Testis (tissue), 3 donors: ENCODE measurements around the gene SULT1A3. TPM values are rescaled to one million over a fixed set of nuclear protein-coding genes. Genes with fewer than 3 reads are reported as not detected.
A peak's percentile ranks its signal among the peaks of the same experiment; 100 is the strongest.
"Not testable (repeated sequence)": the region's sequence is repeated elsewhere in the genome, so short reads cannot be mapped to it uniquely, and the experiment has no call there.

ENCODE experiments used
- DNase-seq: peaks from one replicate; pipeline ENCODE4 v3.0.0-alpha.2; 2019
- H3K27ac ChIP-seq, 2 donors: fragments of 200-600 bp; sonication (generic); one replicate each; pipeline ENCODE4 v1.5.1; 2019
- H3K27me3 ChIP-seq: fragments of 200-600 bp; sonication (generic); one replicate; pipeline ENCODE4 v1.5.1; 2019
- H3K36me3 ChIP-seq: fragments of 200-600 bp; sonication (generic); one replicate; pipeline ENCODE4 v1.5.1; 2017; ENCODE audit warnings: low read depth; ENCODE audit errors: missing control alignments
- H3K4me1 ChIP-seq: fragments of 200-600 bp; sonication (generic); one replicate; pipeline ENCODE4 v1.5.1; 2019
- H3K4me3 ChIP-seq, 2 donors: fragments of 200-600 bp; sonication (generic); one replicate each; pipeline ENCODE4 v1.5.1; 2017 to 2019
- H3K9me3 ChIP-seq: fragments of 200-600 bp; sonication (generic); one replicate; pipeline ENCODE4 v1.5.1; 2017
- WGBS, 2 donors: methylation state at CpG; one replicate each; pipeline ENCODE4 v1.1.5; 2018; 5-methylcytosine and 5-hydroxymethylcytosine counted together
- intact Hi-C: fragments of 100-400 bp; cut with DNase I; formaldehyde crosslinking; loops from one replicate; pipeline ENCODE4 v1.15.1; 2023; ENCODE audit warnings: low total_unique reads
- polyA plus RNA-seq: library from polyadenylated mRNA; stranded (reverse); fragments of 350-450 nt; fragmentation: Illumina TruSeq; extraction: RNeasy Lipid Tissue Mini Kit (QIAGEN cat#74804); gene quantifications from one replicate; pipeline ENCODE4 v1.2.3, GENCODE V29; 2014; ENCODE audit warnings: low read depth, low replicate concordance; ENCODE audit not compliant: insufficient read depth
- small RNA-seq, 2 donors: library from RNA; depleted of rRNA; stranded (forward); fragments of <200 nt; gene quantifications; one replicate each; pipeline ENCODE3, GENCODE V24; 2016
- total RNA-seq, 2 donors: library from RNA; depleted of rRNA; stranded (reverse); fragments of >200 nt; gene quantifications; one replicate each; pipeline ENCODE4 v1.2.3, GENCODE V29; 2016

SULT1A3 gene
- total and polyA plus RNA-seq, 3 donors from 2014 or later, result 6.4 to 20.0 (median 6.8) TPM

GRCh38 chr16:30199608-30200343, 721 bp downstream of the SULT1A3 start:
- H3K36me3 ChIP-seq, H3K27ac ChIP-seq, intact Hi-C loops, H3K4me1 ChIP-seq, H3K4me3 ChIP-seq, DNase-seq, H3K9me3 ChIP-seq, H3K27me3 ChIP-seq: not testable (repeated sequence)
- WGBS, 2 donors, result no CpG with 5 or more reads among the region's 15 CpGs

GRCh38 chr16:30205541-30206236, 6.6 kb downstream of the SULT1A3 start:
- H3K4me3 ChIP-seq, intact Hi-C loops, H3K27me3 ChIP-seq, H3K36me3 ChIP-seq, H3K4me1 ChIP-seq, H3K9me3 ChIP-seq, H3K27ac ChIP-seq: not testable (repeated sequence)
- 2% methylated on average over 22 of the region's 52 CpGs; no CpG with 5 or more reads in 1 of the 2 donors for WGBS, 2 donors
- DNase-seq, result peak; percentile 11

GRCh38 chr16:30206252-30206651, 7.2 kb downstream of the SULT1A3 start:
- H3K4me1 ChIP-seq, H3K27me3 ChIP-seq, H3K36me3 ChIP-seq, intact Hi-C loops, H3K9me3 ChIP-seq, DNase-seq, H3K4me3 ChIP-seq, H3K27ac ChIP-seq: not testable (repeated sequence)
- WGBS, 2 donors, result no CpG with 5 or more reads among the region's 33 CpGs

DNA sequence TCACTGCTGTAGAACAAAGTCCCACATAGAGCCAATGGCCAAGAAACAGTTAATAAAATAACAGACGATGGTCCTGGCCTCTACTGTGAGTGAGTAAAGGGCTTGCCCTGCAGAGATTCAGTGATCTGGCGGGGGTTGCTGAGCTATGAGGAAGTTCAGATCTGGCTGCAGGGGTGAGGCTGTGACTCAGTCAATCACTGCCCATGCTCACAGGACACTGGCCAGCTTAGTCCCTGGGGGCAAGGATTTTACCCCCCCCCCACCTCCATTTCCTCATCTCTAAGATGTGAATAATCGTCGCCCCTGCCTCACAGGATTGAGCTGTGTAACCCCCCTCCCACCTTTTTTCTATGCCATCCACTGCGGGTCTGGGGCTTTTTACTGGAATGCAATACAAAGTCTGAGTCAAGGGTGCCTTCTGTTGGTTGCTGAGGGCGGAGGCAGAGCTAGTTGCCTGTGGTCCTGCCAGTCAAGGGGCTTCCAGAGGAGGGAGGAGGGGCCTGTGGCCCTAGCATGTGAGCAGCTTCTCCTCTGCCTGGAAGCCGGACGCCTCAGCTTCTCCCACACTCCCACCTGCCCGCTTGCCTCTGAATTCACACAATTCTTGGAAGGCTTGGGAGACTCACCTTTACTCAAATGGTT, 8.1 kb downstream of the SULT1A3 start:
- intact Hi-C loops, H3K4me3 ChIP-seq, H3K36me3 ChIP-seq, H3K27me3 ChIP-seq, DNase-seq, H3K9me3 ChIP-seq, H3K4me1 ChIP-seq, H3K27ac ChIP-seq: not testable (repeated sequence)
- WGBS, 2 donors, result 65% methylated on average over 2 of the region's 9 CpGs; no CpG with 5 or more reads in 1 of the 2 donors

GRCh38 chr16:30209032-30209431, 10.0 kb downstream of the SULT1A3 start:
- DNase-seq, H3K4me1 ChIP-seq, H3K27me3 ChIP-seq, H3K9me3 ChIP-seq, H3K4me3 ChIP-seq, intact Hi-C loops, H3K27ac ChIP-seq, H3K36me3 ChIP-seq: not testable (repeated sequence)
- WGBS, 2 donors, result no CpG with 5 or more reads among the region's 6 CpGs

GRCh38 chr16:30211414-30211813, 12.4 kb downstream of the SULT1A3 start:
- H3K4me3 ChIP-seq, DNase-seq, H3K27me3 ChIP-seq, H3K27ac ChIP-seq, H3K9me3 ChIP-seq, H3K36me3 ChIP-seq, intact Hi-C loops, H3K4me1 ChIP-seq: not testable (repeated sequence)
- no CpG with 5 or more reads among the region's 4 CpGs for WGBS, 2 donors

DNA sequence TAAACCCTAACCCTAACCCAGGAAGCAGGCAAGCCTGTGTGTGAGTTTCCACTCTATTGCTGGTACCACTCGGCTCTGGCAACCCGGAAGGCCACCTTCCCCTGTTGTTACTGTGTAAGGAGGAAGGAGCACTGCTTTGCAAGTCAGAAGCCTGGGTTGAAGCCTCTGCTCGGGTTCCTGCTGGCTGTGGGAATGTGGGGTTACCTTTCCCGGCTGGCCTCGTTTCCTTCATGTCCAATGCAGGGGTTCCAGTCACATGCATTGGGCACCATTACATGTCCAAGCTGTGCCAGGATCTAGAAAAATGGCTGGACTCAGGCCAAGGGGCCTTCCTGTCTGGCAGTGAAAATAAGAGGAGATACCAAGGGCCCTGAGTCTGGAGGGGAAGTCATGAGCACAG, 18.0 kb downstream of the SULT1A3 start:
- H3K4me3 ChIP-seq, H3K27me3 ChIP-seq, intact Hi-C loops, H3K36me3 ChIP-seq, H3K4me1 ChIP-seq, H3K27ac ChIP-seq, H3K9me3 ChIP-seq: not testable (repeated sequence)
- DNase-seq, result peak; percentile 8
- WGBS, 2 donors, result 83% methylated on average over 3 of the region's 5 CpGs; no CpG with 5 or more reads in 1 of the 2 donors

GRCh38 chr16:30248379-30248778, 49.3 kb downstream of the SULT1A3 start, which contains the start of gene NPIPB13:
TSS of gene NPIPB13 (minus strand) at chr16:30248479. CDS start at chr16:30245573, 2,906 bp downstream.
- intact Hi-C loops, result not testable (repeated sequence)

More at GRCh38 chr16:30248379-30248778, 49.3 kb downstream of the SULT1A3 start, which contains the start of gene NPIPB13:
- no CpG with 5 or more reads among the region's 4 CpGs for WGBS, 2 donors
- H3K36me3 ChIP-seq, H3K4me3 ChIP-seq, H3K4me1 ChIP-seq, H3K27me3 ChIP-seq, H3K9me3 ChIP-seq, H3K27ac ChIP-seq, DNase-seq: not testable (repeated sequence)

Small RNAs within 50 kb of the gene (small RNA-seq; reads per million reads assigned to genes)
- 0 reads per million in 2 donors for gene AC106782.4

Other genes with a start within 250 kb of the SULT1A3 start
- 100 to 1,000 TPM; 160 to 203 TPM for gene TMEM219, start 237.2 kb upstream of the SULT1A3 start, total RNA-seq
- 280 TPM for gene TMEM219, start 237.2 kb upstream of the SULT1A3 start, polyA plus RNA-seq
- 100 to 1,000 TPM; 126 to 140 TPM for gene TAOK2, start 225.4 kb upstream of the SULT1A3 start, total RNA-seq
- gene TAOK2, start 225.4 kb upstream of the SULT1A3 start, polyA plus RNA-seq, result 66.5 TPM
- gene HIRIP3, start 203.6 kb upstream of the SULT1A3 start, total RNA-seq, result 10 to 100 TPM; 32.1 to 40.2 TPM
- 57.3 TPM for gene HIRIP3, start 203.6 kb upstream of the SULT1A3 start, polyA plus RNA-seq
- 10 to 100 TPM; 64.0 to 72.3 TPM for gene INO80E, start 203.0 kb upstream of the SULT1A3 start, total RNA-seq
- 98.1 TPM for gene INO80E, start 203.0 kb upstream of the SULT1A3 start, polyA plus RNA-seq
- 10 to 100 TPM; 28.3 to 45.3 TPM for gene DOC2A, start 188.2 kb upstream of the SULT1A3 start, total RNA-seq
- 75.1 TPM for gene DOC2A, start 188.2 kb upstream of the SULT1A3 start, polyA plus RNA-seq
- gene C16orf92, start 176.1 kb upstream of the SULT1A3 start, total RNA-seq, result 10 to 100 TPM; 12.4 to 91.3 TPM
- gene C16orf92, start 176.1 kb upstream of the SULT1A3 start, polyA plus RNA-seq, result 20.3 TPM
- gene TLCD3B, start 168.0 kb upstream of the SULT1A3 start, total RNA-seq, result 10 to 100 TPM; 51.8 to 82.7 TPM
- 194 TPM for gene TLCD3B, start 168.0 kb upstream of the SULT1A3 start, polyA plus RNA-seq
- 100 to 1,000 TPM; 373 to 521 TPM for gene ALDOA, start 133.5 kb upstream of the SULT1A3 start, total RNA-seq
- gene ALDOA, start 133.5 kb upstream of the SULT1A3 start, polyA plus RNA-seq, result 467 TPM
- gene PPP4C, start 123.3 kb upstream of the SULT1A3 start, total RNA-seq, result 100 to 1,000 TPM in 1 of 2 donors, 10 to 100 TPM in 1; 82.1 to 109 TPM
- gene PPP4C, start 123.3 kb upstream of the SULT1A3 start, polyA plus RNA-seq, result 154 TPM
- gene TBX6, start 107.3 kb upstream of the SULT1A3 start, total RNA-seq, result 1 to 10 TPM; 1.3 to 2.9 TPM
- gene TBX6, start 107.3 kb upstream of the SULT1A3 start, polyA plus RNA-seq, result 1.7 TPM
- gene YPEL3, start 103.0 kb upstream of the SULT1A3 start, total RNA-seq, result 10 to 100 TPM; 69.4 to 75.3 TPM
- gene YPEL3, start 103.0 kb upstream of the SULT1A3 start, polyA plus RNA-seq, result 55.3 TPM
- 1 to 10 TPM; 1.5 to 4.0 TPM for gene GDPD3, start 85.7 kb upstream of the SULT1A3 start, total RNA-seq
- gene GDPD3, start 85.7 kb upstream of the SULT1A3 start, polyA plus RNA-seq, result 7.2 TPM
- gene MAPK3, start 76.0 kb upstream of the SULT1A3 start, total RNA-seq, result 10 to 100 TPM; 69.4 to 81.8 TPM
- gene MAPK3, start 76.0 kb upstream of the SULT1A3 start, polyA plus RNA-seq, result 109 TPM
- 1 to 10 TPM; 4.4 to 9.6 TPM for gene CORO1A, start 15.7 kb upstream of the SULT1A3 start, total RNA-seq
- gene CORO1A, start 15.7 kb upstream of the SULT1A3 start, polyA plus RNA-seq, result 19.7 TPM
- 100 to 1,000 TPM; 133 to 161 TPM for gene BOLA2B, start 5.6 kb upstream of the SULT1A3 start, total RNA-seq
- 70.9 TPM for gene BOLA2B, start 5.6 kb upstream of the SULT1A3 start, polyA plus RNA-seq
- 10 to 100 TPM; 42.4 to 44.8 TPM for gene SLX1A, start 5.4 kb upstream of the SULT1A3 start, total RNA-seq
- gene SLX1A, start 5.4 kb upstream of the SULT1A3 start, polyA plus RNA-seq, result 10.4 TPM
- 10 to 100 TPM; 11.0 to 15.7 TPM for gene NPIPB13, start 49.2 kb downstream of the SULT1A3 start, total RNA-seq
- 4.7 TPM for gene NPIPB13, start 49.2 kb downstream of the SULT1A3 start, polyA plus RNA-seq
- gene CD2BP2, start 156.1 kb downstream of the SULT1A3 start, total RNA-seq, result 10 to 100 TPM; 32.8 to 39.5 TPM
- 52.5 TPM for gene CD2BP2, start 156.1 kb downstream of the SULT1A3 start, polyA plus RNA-seq
- 10 to 100 TPM; 60.5 to 64.0 TPM for gene TBC1D10B, start 171.2 kb downstream of the SULT1A3 start, total RNA-seq
- 86.2 TPM for gene TBC1D10B, start 171.2 kb downstream of the SULT1A3 start, polyA plus RNA-seq
- 1 to 10 TPM; 2.5 to 4.2 TPM for gene MYL11, start 175.5 kb downstream of the SULT1A3 start, total RNA-seq
- gene MYL11, start 175.5 kb downstream of the SULT1A3 start, polyA plus RNA-seq, result 18.5 TPM
- 1 to 10 TPM in 1 of 2 donors, under 1 TPM in 1; 0.63 to 2.4 TPM for gene SEPTIN1, start 183.3 kb downstream of the SULT1A3 start, total RNA-seq
- gene SEPTIN1, start 183.3 kb downstream of the SULT1A3 start, polyA plus RNA-seq, result 3.9 TPM
- gene ZNF48, start 196.2 kb downstream of the SULT1A3 start, total RNA-seq, result 1 to 10 TPM; 6.5 to 9.0 TPM
- 6.3 TPM for gene ZNF48, start 196.2 kb downstream of the SULT1A3 start, polyA plus RNA-seq
- gene ZNF771, start 208.4 kb downstream of the SULT1A3 start, total RNA-seq, result 10 to 100 TPM; 35.6 to 37.2 TPM
- 3.0 TPM for gene ZNF771, start 208.4 kb downstream of the SULT1A3 start, polyA plus RNA-seq
- 10 to 100 TPM; 15.2 to 26.1 TPM for gene DCTPP1, start 230.8 kb downstream of the SULT1A3 start, total RNA-seq
- gene DCTPP1, start 230.8 kb downstream of the SULT1A3 start, polyA plus RNA-seq, result 23.6 TPM
- gene SEPHS2, start 246.6 kb downstream of the SULT1A3 start, total RNA-seq, result 10 to 100 TPM; 17.7 to 19.8 TPM
- 24.7 TPM for gene SEPHS2, start 246.6 kb downstream of the SULT1A3 start, polyA plus RNA-seq